Testis (tissue), 3 donors: Measurements from ENCODE around the gene CHML. TPM values are rescaled to one million over a fixed set of nuclear protein-coding genes. Genes with fewer than 3 reads are reported as not detected.

Experiments used
- DNase-seq: peaks from one replicate; pipeline ENCODE4 v3.0.0-alpha.2; 2019
- H3K27ac ChIP-seq, 2 donors: fragments of 200-600 bp; sonication (generic); one replicate each; pipeline ENCODE4 v1.5.1; 2019
- H3K27me3 ChIP-seq: fragments of 200-600 bp; sonication (generic); one replicate; pipeline ENCODE4 v1.5.1; 2019
- H3K36me3 ChIP-seq: fragments of 200-600 bp; sonication (generic); one replicate; pipeline ENCODE4 v1.5.1; 2017; ENCODE audit warnings: low read depth; ENCODE audit errors: missing control alignments
- H3K4me1 ChIP-seq: fragments of 200-600 bp; sonication (generic); one replicate; pipeline ENCODE4 v1.5.1; 2019
- H3K4me3 ChIP-seq, 2 donors: fragments of 200-600 bp; sonication (generic); one replicate each; pipeline ENCODE4 v1.5.1; 2017 to 2019
- H3K9me3 ChIP-seq: fragments of 200-600 bp; sonication (generic); one replicate; pipeline ENCODE4 v1.5.1; 2017
- CTCF ChIP-seq, 3 experiments: fragments of 450-650 bp in 2 of 3; fragments of 200-600 bp in 1 of 3; sonication (generic) in 1 of 3; IDR thresholded peaks; one replicate each; pipeline ENCODE4 v1.5.1; 2016 to 2019; ENCODE audit warnings: antibody characterized with exemption in 3 of 3, mild to moderate bottlenecking in 2 of 3, moderate library complexity in 1 of 3
- POLR2A ChIP-seq: fragments of 450-650 bp; IDR thresholded peaks from one replicate; pipeline ENCODE4 v1.6.1; 2017; ENCODE audit warnings: antibody characterized with exemption, mild to moderate bottlenecking, moderate library complexity
- WGBS, 2 donors: methylation state at CpG; one replicate each; pipeline ENCODE4 v1.1.5; 2018; 5-methylcytosine and 5-hydroxymethylcytosine counted together
- intact Hi-C: fragments of 100-400 bp; cut with DNase I; formaldehyde crosslinking; loops from one replicate; pipeline ENCODE4 v1.15.1; 2023; ENCODE audit warnings: low total_unique reads
- polyA plus RNA-seq: library from polyadenylated mRNA; stranded (reverse); fragments of 350-450 nt; fragmentation: Illumina TruSeq; extraction: RNeasy Lipid Tissue Mini Kit (QIAGEN cat#74804); gene quantifications from one replicate; pipeline ENCODE4 v1.2.3, GENCODE V29; 2014; ENCODE audit warnings: low read depth, low replicate concordance; ENCODE audit not compliant: insufficient read depth
- total RNA-seq, 2 donors: library from RNA; depleted of rRNA; stranded (reverse); fragments of >200 nt; gene quantifications; one replicate each; pipeline ENCODE4 v1.2.3, GENCODE V29; 2016

Gene CHML
- total and polyA plus RNA-seq, 3 donors from 2014 or later = 5.8 to 26.2 (median 20.0) TPM

GRCh38 chr1:241635556-241636152 lies 4.5 kb downstream of the CHML start:
- intact Hi-C loops = no loop called here
- Histone ChIP-seq H3K4me1 (peaks cover 11% of the 10 kb centered on the region), H3K27ac (no peak overlapping the region), H3K9me3 (no peaks in the 10 kb centered on the region), H3K27me3 (no peaks in the 10 kb centered on the region), H3K36me3 (no peaks in the 10 kb centered on the region), H3K4me3 (no peak overlapping the region)
- no peak for DNase-seq
- 84 to 97% methylated on average over 4 of the region's 4 CpGs for WGBS, 2 donors
- no peak for TF ChIP-seq CTCF (IDR thresholded peaks at IDR 0.05)
- TF ChIP-seq POLR2A = no peak

GRCh38 chr1:241632987-241633386 lies 7.2 kb downstream of the CHML start:
- Histone ChIP-seq H3K36me3 (no peaks in the 10 kb centered on the region), H3K9me3 (no peaks in the 10 kb centered on the region), H3K4me1 (peaks cover 7% of the 10 kb centered on the region), H3K27ac (no peak overlapping the region), H3K4me3 (no peak overlapping the region), H3K27me3 (no peaks in the 10 kb centered on the region)
- WGBS, 2 donors = 89 to 92% methylated on average over 3 of the region's 3 CpGs
- no peak for DNase-seq
- intact Hi-C loops = no loop called here
- TF ChIP-seq POLR2A (no peak), CTCF (IDR thresholded peaks at IDR 0.05) (no peak)

- no peak for TF ChIP-seq POLR2A
- TF ChIP-seq CTCF (IDR thresholded peaks at IDR 0.05) = no peak
- no peaks in the 10 kb centered on the region for H3K27me3 ChIP-seq
- no peak for DNase-seq
- intact Hi-C loops = no loop called here
- 43 to 50% methylated on average over 5 of the region's 5 CpGs for WGBS, 2 donors
- H3K36me3 ChIP-seq = no peaks in the 10 kb centered on the region
- H3K4me3 ChIP-seq = no peak overlapping the region
- H3K9me3 ChIP-seq = no peaks in the 10 kb centered on the region
- H3K4me1 ChIP-seq = no peaks in the 10 kb centered on the region
- no peak overlapping the region for H3K27ac ChIP-seq
Measured at GRCh38 chr1:241631674-241632073, 8.5 kb downstream of the CHML start.

GRCh38 chr1:241630899-241631298 lies 9.3 kb downstream of the CHML start:
- 94 to 97% methylated on average over 2 of the region's 2 CpGs for WGBS, 2 donors

More at GRCh38 chr1:241630899-241631298, 9.3 kb downstream of the CHML start:
- intact Hi-C loops = no loop called here
- Histone ChIP-seq H3K27me3 (no peaks in the 10 kb centered on the region), H3K27ac (no peak overlapping the region), H3K4me3 (no peak overlapping the region), H3K36me3 (no peaks in the 10 kb centered on the region), H3K4me1 (no peaks in the 10 kb centered on the region), H3K9me3 (no peaks in the 10 kb centered on the region)
- TF ChIP-seq POLR2A (no peak), CTCF (IDR thresholded peaks at IDR 0.05) (no peak)
- no peak for DNase-seq
